Liver (tissue), 9 donors: ENCODE results near the gene TMEM107. TPM values are rescaled to one million over a fixed set of nuclear protein-coding genes. Genes with fewer than 3 reads are reported as not detected.

Experiments
- DNase-seq: peaks from one replicate; pipeline ENCODE4 v3.0.0-alpha.2; 2017; ENCODE audit warnings: low spot score
- H3K27ac ChIP-seq, 2 donors: one replicate each; pipeline ENCODE4 v1.7.0; 2013; ENCODE audit warnings: inconsistent platforms in 2 of 2, low read length in 2 of 2, control low read depth in 1 of 2, low read depth in 1 of 2, mild to moderate bottlenecking in 1 of 2
- H3K27me3 ChIP-seq, 4 donors: one replicate each; pipeline versions ENCODE4 v1.6.1 to v1.7.0; 2013; ENCODE audit warnings: low read length in 3 of 4, inconsistent platforms in 1 of 4, mild to moderate bottlenecking in 1 of 4, moderate library complexity in 1 of 4; ENCODE audit not compliant: control insufficient read depth in 4 of 4, insufficient read depth in 4 of 4
- H3K36me3 ChIP-seq, 4 donors: one replicate each; pipeline versions ENCODE4 v1.6.1 to v1.7.0; 2013; ENCODE audit warnings: low read length in 3 of 4, mild to moderate bottlenecking in 3 of 4, low read depth in 1 of 4, moderate library complexity in 1 of 4; ENCODE audit not compliant: control insufficient read depth in 4 of 4, insufficient read depth in 3 of 4
- H3K4me1 ChIP-seq, 4 donors: one replicate each; pipeline versions ENCODE4 v1.6.1 to v1.7.0; 2013; ENCODE audit warnings: low read length in 3 of 4, mild to moderate bottlenecking in 3 of 4, moderate library complexity in 1 of 4; ENCODE audit not compliant: control insufficient read depth in 4 of 4, insufficient read depth in 4 of 4
- H3K4me3 ChIP-seq, 3 donors: one replicate each; pipeline versions ENCODE4 v1.6.1 to v1.7.0; 2013; ENCODE audit warnings: low read length in 3 of 3, control low read depth in 1 of 3, low read depth in 1 of 3, mild to moderate bottlenecking in 1 of 3
- H3K9ac ChIP-seq, 2 donors: one replicate each; pipeline ENCODE4 v1.7.0; 2013; ENCODE audit warnings: low read length in 2 of 2, mild to moderate bottlenecking in 2 of 2, moderate library complexity in 2 of 2, control low read depth in 1 of 2, low read depth in 1 of 2
- H3K9me3 ChIP-seq, 4 donors: one replicate each; pipeline versions ENCODE4 v1.6.1 to v1.7.0; 2013; ENCODE audit warnings: low read length in 3 of 4; ENCODE audit not compliant: control insufficient read depth in 4 of 4
- ATF3 ChIP-seq: IDR thresholded peaks from 2 replicates; pipeline ENCODE4 v1.6.1; 2016; ENCODE audit warnings: antibody characterized with exemption
- CTCF ChIP-seq: fragments of 150-350 bp; IDR thresholded peaks from 2 replicates; pipeline ENCODE4 v1.5.1; 2017; ENCODE audit warnings: improper control_type of control experiment, low read depth, low read length; ENCODE audit not compliant: missing input control
- EGR1 ChIP-seq, 2 donors: IDR thresholded peaks; 2 replicates each; pipeline ENCODE4 v1.6.1; 2016 to 2018; ENCODE audit warnings: antibody characterized with exemption in 2 of 2, low read depth in 2 of 2
- FOXA1 ChIP-seq: IDR thresholded peaks from 2 replicates; pipeline ENCODE4 v1.6.1; 2016; ENCODE audit warnings: antibody characterized with exemption
- GABPA ChIP-seq, 2 donors: IDR thresholded peaks in 1 of 2; conservative IDR thresholded peaks in 1 of 2; 2 replicates each; pipeline ENCODE4 v1.6.1; 2016; ENCODE audit warnings: antibody characterized with exemption in 2 of 2, mild to moderate bottlenecking in 1 of 2, moderate library complexity in 1 of 2
- HNF4A ChIP-seq, 2 donors: conservative IDR thresholded peaks; 2 replicates each; pipeline ENCODE4 v1.6.1; 2016; ENCODE audit warnings: antibody characterized with exemption in 2 of 2, mild to moderate bottlenecking in 2 of 2
- HNF4G ChIP-seq: IDR thresholded peaks from 2 replicates; pipeline ENCODE4 v1.6.1; 2016; ENCODE audit warnings: antibody characterized with exemption
- JUND ChIP-seq, 2 donors: IDR thresholded peaks; 2 replicates each; pipeline ENCODE4 v1.6.1; 2016; ENCODE audit warnings: antibody characterized with exemption in 2 of 2
- MAX ChIP-seq: IDR thresholded peaks from 2 replicates; pipeline ENCODE4 v1.6.1; 2016; ENCODE audit warnings: antibody characterized with exemption
- NR2F2 ChIP-seq: IDR thresholded peaks from 2 replicates; pipeline ENCODE4 v1.6.1; 2016; ENCODE audit warnings: antibody characterized with exemption
- RAD21 ChIP-seq, 2 donors: IDR thresholded peaks; 2 replicates each; pipeline ENCODE4 v1.6.1; 2016; ENCODE audit warnings: antibody characterized with exemption in 2 of 2, mild to moderate bottlenecking in 2 of 2
- REST ChIP-seq: IDR thresholded peaks from 2 replicates; pipeline ENCODE4 v1.6.1; 2016; ENCODE audit warnings: antibody characterized with exemption, mild to moderate bottlenecking
- RXRA ChIP-seq, 2 donors: IDR thresholded peaks; 2 replicates each; pipeline ENCODE4 v1.6.1; 2017 to 2018; ENCODE audit warnings: antibody characterized with exemption in 2 of 2, mild to moderate bottlenecking in 1 of 2
- TAF1 ChIP-seq: conservative IDR thresholded peaks from 2 replicates; pipeline ENCODE4 v1.6.1; 2016; ENCODE audit warnings: antibody characterized with exemption, mild to moderate bottlenecking
- ZBTB33 ChIP-seq: IDR thresholded peaks from 2 replicates; pipeline ENCODE4 v1.6.1; 2016; ENCODE audit warnings: antibody characterized with exemption
- WGBS: extraction: QIAGEN DNeasy Blood & Tissue Kit; methylation state at CpG from one replicate; pipeline ENCODE4 v1.1.7; 2013; 5-methylcytosine and 5-hydroxymethylcytosine counted together
- polyA plus RNA-seq, 2 donors: library from polyadenylated mRNA; stranded (reverse) in 1 of 2; unstranded in 1 of 2; fragments of 200-250 nt in 1 of 2; fragments of >200 nt in 1 of 2; fragmentation: Nextera tagmentation in 1 of 2; extraction: Ambion mirVana in 1 of 2; gene quantifications; one replicate each; pipeline versions ENCODE4 v1.2.1 to v1.2.3, GENCODE V29; 2013 to 2015
- total RNA-seq, 2 donors: library from RNA; depleted of rRNA; stranded (reverse); fragments of >200 nt; gene quantifications; one replicate each; pipeline ENCODE4 v1.2.3, GENCODE V29; 2014
- donor health status: healthy.
- donor health status: healthy.
- donor health status: healthy.
- donor health status: healthy.
- donor health status: healthy.

TMEM107 gene
- total and polyA plus RNA-seq, 4 donors, result 3.0 to 8.4 (median 4.2) TPM

- peaks cover 0 to 9% (median 0%) of the 10 kb centered on the region in 4 donors for H3K4me1 ChIP-seq
- H3K9ac ChIP-seq, result no peak overlapping the region
- no peak for DNase-seq
- H3K27me3 ChIP-seq, result no peaks in the 10 kb centered on the region
- H3K27ac ChIP-seq, result no peak overlapping the region
- no peak for TF ChIP-seq EGR1 (IDR thresholded peaks at IDR 0.05; ENCODE audit: low read depth in 2 of 2)
- no peak for TF ChIP-seq HNF4G
- TF ChIP-seq RXRA (IDR thresholded peaks at IDR 0.05), result no peak
- no peak for TF ChIP-seq RAD21 (IDR thresholded peaks at IDR 0.05)
- TF ChIP-seq JUND (IDR thresholded peaks at IDR 0.05), result no peak
- TF ChIP-seq ATF3, result no peak
- no peak for TF ChIP-seq FOXA1
- WGBS, result 90% methylated on average over 4 of the region's 4 CpGs
- no peak overlapping the region for H3K4me3 ChIP-seq
- H3K9me3 ChIP-seq, result no peaks in the 10 kb centered on the region
- peaks cover 0 to 1% (median under 1%) of the 10 kb centered on the region in 4 donors for H3K36me3 ChIP-seq
Observed at GRCh38 chr17:8133941-8134340, 42.2 kb downstream of the TMEM107 start.

- no peak overlapping the region for H3K9ac ChIP-seq
- H3K36me3 ChIP-seq, result no peaks in the 10 kb centered on the region
- peaks cover 0 to 1% (median 0%) of the 10 kb centered on the region in 4 donors for H3K27me3 ChIP-seq
- no peak for DNase-seq
- H3K9me3 ChIP-seq, result no peaks in the 10 kb centered on the region
- no peak overlapping the region for H3K4me3 ChIP-seq
- no peak overlapping the region for H3K27ac ChIP-seq
- H3K4me1 ChIP-seq, result peaks cover 0 to 4% (median 0%) of the 10 kb centered on the region in 4 donors
- TF ChIP-seq GABPA (IDR thresholded peaks at IDR 0.05 in 1 of 2, conservative IDR thresholded peaks at IDR 0.05 in 1 of 2) (no peak), EGR1 (IDR thresholded peaks at IDR 0.05; ENCODE audit: low read depth in 2 of 2) (no peak), ATF3 (no peak), RAD21 (IDR thresholded peaks at IDR 0.05) (no peak), MAX (no peak), HNF4G (no peak), RXRA (IDR thresholded peaks at IDR 0.05) (no peak), NR2F2 (no peak), CTCF (no peak), ZBTB33 (no peak)
- 77% methylated on average over 12 of the region's 12 CpGs for WGBS
Observed at GRCh38 chr17:8133399-8133798, 42.8 kb downstream of the TMEM107 start.

- DNase-seq, result no peak
- no peak overlapping the region for H3K4me3 ChIP-seq
- H3K27me3 ChIP-seq, result peaks cover 0 to 3% (median 0%) of the 10 kb centered on the region in 4 donors
- no peak overlapping the region for H3K9ac ChIP-seq
- H3K4me1 ChIP-seq, result peaks cover 0 to 4% (median under 1%) of the 10 kb centered on the region in 4 donors
- no peaks in the 10 kb centered on the region for H3K36me3 ChIP-seq
- H3K27ac ChIP-seq, result no peak overlapping the region
- no peaks in the 10 kb centered on the region for H3K9me3 ChIP-seq
- 77% methylated on average over 3 of the region's 3 CpGs for WGBS
- no peak for TF ChIP-seq GABPA (IDR thresholded peaks at IDR 0.05 in 1 of 2, conservative IDR thresholded peaks at IDR 0.05 in 1 of 2)
- no peak for TF ChIP-seq RAD21 (IDR thresholded peaks at IDR 0.05)
- TF ChIP-seq TAF1, result no peak
- TF ChIP-seq ZBTB33, result no peak
- TF ChIP-seq HNF4G, result no peak
- no peak for TF ChIP-seq RXRA (IDR thresholded peaks at IDR 0.05)
- TF ChIP-seq REST, result no peak
- TF ChIP-seq MAX, result no peak
- TF ChIP-seq NR2F2, result no peak
- no peak for TF ChIP-seq HNF4A (conservative IDR thresholded peaks at IDR 0.05)
Observed at GRCh38 chr17:8131844-8132441, 44.2 kb downstream of the TMEM107 start.
